Erythroblast (primary cell): ENCODE measurements around the gene MAEA.

ENCODE experiments used
- GATA1 ChIP-seq: IDR thresholded peaks from 2 replicates; pipeline ENCODE4 v1.6.1; 2011; ENCODE audit warnings: low read depth, mild to moderate bottlenecking, control low read depth, low read length, moderate library complexity
- POLR2A ChIP-seq: IDR thresholded peaks from 2 replicates; pipeline ENCODE4 v1.6.1; 2011; ENCODE audit warnings: mild to moderate bottlenecking, low read length

DNA sequence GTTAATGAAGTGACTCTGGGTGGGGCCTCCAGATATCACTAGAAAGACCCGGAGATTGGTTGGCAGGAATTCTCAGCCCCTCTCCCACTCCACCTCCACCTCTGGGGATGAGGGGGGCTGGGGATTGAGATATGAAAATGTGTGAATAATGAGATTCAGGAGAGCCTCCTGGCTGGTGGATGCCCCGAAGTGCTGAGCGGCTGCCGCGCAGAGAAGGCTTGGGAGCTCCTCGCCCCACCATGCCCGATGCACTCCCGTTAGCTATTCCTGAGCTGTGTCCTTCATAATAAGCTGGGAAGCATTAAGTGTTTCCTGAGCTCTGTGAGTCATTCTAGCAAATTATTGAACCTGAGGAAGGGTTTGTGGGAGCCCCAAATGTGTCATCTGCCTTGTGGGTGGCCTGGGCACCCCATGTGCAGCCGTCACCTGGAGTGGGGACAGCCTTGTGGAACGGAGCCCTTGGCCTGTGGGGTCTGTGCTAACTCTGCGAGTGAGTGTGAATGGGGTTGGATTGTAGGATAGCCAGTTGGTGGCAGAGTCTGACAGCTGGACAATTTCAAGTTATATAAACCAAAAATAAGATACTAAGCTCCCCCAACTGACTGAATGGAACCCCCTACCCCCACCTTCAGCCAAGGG, 4.4 kb upstream of the MAEA start:
- TF ChIP-seq POLR2A (no peak), GATA1 (no peak)
